ENCODE results near the gene STAB1.

DNA sequence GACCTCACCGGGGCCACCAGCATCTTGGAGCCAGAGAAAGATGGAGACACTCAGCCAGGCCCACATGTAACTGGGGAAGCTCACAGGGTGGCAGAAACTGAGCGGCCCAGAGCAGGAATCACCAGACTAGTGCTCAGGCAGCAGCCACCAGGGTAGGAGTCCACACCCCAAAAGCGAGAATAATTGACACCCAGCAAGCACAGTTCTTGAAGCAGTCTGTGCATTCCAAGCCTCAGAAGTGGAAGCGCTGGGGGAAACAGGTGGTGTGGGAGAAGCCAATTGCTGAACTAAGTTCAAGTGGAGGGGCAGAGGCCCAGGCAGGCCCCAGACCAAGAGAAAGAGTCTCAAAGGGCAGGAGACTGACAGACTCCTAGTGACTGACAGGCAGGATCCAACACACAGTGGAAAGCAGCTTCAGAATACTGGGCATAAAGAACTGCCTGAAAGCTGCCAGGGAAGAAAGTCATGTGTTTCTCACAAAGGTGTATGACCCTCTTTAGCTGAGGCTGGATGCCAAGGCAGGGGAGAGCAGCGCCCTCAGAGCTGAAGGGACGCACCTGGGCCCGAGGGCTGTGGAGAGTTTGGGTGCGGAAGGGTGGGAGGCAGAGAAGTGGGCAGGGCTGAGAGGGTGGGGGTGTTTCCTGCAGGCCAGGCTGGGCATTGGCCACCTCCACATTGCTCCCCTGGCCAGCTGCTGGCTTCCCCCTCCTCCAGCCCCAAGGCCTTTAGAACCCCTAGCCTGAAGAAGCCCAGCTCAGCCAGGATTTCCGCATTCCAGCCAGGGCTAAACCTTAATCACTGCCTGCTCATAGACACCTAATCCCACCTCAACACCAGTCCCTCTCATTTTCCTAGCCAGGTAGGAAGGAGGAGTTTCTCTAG is 30.8 kb downstream of the STAB1 start:
- TF ChIP-seq, protein P1, sequence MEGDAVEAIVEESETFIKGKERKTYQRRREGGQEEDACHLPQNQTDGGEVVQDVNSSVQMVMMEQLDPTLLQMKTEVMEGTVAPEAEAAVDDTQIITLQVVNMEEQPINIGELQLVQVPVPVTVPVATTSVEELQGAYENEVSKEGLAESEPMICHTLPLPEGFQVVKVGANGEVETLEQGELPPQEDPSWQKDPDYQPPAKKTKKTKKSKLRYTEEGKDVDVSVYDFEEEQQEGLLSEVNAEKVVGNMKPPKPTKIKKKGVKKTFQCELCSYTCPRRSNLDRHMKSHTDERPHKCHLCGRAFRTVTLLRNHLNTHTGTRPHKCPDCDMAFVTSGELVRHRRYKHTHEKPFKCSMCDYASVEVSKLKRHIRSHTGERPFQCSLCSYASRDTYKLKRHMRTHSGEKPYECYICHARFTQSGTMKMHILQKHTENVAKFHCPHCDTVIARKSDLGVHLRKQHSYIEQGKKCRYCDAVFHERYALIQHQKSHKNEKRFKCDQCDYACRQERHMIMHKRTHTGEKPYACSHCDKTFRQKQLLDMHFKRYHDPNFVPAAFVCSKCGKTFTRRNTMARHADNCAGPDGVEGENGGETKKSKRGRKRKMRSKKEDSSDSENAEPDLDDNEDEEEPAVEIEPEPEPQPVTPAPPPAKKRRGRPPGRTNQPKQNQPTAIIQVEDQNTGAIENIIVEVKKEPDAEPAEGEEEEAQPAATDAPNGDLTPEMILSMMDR (conservative IDR thresholded peaks at IDR 0.05; ENCODE audit: low read length), result no peak
- TF ChIP-seq EZH2phosphoT487 (IDR thresholded peaks at IDR 0.05; ENCODE audit: borderline replicate concordance), result no peak

Measured in Loucy (cell line).